Measurements from ENCODE around the gene IQGAP2.
"Not testable (repeated sequence)": the region's sequence is repeated elsewhere in the genome, so short reads cannot be mapped to it uniquely, and the experiment has no call there.

IQGAP2 gene

DNA sequence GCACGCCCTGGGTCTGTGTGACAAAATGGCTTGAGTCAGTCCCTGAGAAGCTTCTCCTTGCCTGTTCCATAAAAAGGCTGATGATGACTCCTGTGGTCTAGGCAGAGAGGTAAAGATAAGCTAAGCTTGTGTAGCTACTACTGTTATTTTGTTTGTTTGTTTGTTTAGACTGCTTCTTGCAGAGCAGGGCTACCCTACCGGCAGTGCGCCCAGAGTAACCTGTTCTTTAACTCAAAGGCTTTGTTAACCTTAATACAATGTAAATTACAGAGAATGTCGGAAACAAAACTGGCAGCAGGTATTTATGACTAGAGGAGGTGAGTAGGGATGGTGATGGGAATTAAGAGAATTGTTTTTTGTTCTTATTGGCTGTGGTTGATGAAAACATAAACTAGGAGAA lies 132.5 kb downstream of the IQGAP2 start:
- DNase-seq (ENCODE audit: low spot score): no peak

DNA sequence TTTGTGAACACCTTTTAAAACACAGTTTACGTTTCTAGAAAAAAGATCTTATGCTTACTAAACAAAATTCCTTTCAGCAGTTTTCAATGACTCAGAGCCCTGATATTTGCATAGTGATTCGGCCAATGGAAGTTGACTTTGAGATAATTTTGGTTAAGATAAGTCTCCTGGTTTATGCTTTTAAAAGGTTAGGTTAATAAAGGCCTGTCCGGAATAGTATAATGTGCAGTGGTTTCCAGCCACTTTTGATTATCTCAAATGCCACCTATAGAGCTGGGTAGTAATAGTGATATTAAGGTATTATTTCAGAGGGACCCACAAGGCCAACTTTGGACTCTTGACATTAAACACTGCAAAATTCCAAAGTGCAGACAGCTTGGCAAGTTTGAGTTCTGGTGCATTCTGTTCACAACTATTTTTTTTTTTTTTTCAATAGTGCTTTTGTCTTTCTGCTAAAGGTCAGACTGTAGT lies 134.0 kb downstream of the IQGAP2 start:
- DNase-seq (ENCODE audit: low spot score): no peak

GRCh38 chr5:76542241-76542640 lies 139.2 kb downstream of the IQGAP2 start:
- DNase-seq (ENCODE audit: low spot score): no peak

GRCh38 chr5:76542887-76543690 lies 140.0 kb downstream of the IQGAP2 start:
- peak; percentile 71 for DNase-seq (ENCODE audit: low spot score)

DNA sequence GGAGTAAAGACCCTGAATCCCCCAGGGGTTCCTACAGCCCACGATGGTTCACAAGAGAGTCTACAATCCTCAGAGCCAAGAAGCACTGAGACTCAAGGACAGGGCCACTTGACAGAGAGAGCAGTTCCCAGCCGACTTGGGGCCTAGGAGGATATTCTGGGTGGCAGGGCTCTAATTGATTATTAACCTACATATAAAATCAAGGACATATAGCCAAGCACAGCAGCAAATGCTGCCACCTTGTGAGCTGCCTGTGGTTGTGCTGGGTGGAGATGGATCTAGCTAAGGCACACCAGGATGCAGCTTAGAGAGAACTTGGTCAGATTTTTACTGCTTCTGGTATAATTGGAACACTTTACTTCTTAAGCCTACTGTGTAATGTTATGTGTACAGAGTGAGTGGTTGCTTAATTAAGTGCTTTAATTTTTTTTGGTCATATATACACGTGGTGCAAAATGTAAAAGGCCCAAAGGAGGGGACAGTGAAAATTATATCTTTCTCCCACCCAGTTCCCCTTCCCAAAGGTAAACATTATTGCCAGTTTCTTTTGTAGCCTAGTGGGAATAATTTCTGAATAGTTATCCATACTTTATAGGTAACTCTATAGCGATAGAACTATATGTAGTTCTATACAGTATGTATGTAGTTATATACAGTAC lies 141.3 kb downstream of the IQGAP2 start:
- peak; percentile 76 for DNase-seq (ENCODE audit: low spot score)

- DNase-seq (ENCODE audit: low spot score): no peak
Observed at GRCh38 chr5:76545184-76545583, 142.1 kb downstream of the IQGAP2 start.

- no peak for DNase-seq (ENCODE audit: low spot score)
Observed at GRCh38 chr5:76546497-76547102, 143.5 kb downstream of the IQGAP2 start.

GRCh38 chr5:76547242-76547890 lies 144.3 kb downstream of the IQGAP2 start:
- peak; percentile 85 for DNase-seq (ENCODE audit: low spot score)

DNA sequence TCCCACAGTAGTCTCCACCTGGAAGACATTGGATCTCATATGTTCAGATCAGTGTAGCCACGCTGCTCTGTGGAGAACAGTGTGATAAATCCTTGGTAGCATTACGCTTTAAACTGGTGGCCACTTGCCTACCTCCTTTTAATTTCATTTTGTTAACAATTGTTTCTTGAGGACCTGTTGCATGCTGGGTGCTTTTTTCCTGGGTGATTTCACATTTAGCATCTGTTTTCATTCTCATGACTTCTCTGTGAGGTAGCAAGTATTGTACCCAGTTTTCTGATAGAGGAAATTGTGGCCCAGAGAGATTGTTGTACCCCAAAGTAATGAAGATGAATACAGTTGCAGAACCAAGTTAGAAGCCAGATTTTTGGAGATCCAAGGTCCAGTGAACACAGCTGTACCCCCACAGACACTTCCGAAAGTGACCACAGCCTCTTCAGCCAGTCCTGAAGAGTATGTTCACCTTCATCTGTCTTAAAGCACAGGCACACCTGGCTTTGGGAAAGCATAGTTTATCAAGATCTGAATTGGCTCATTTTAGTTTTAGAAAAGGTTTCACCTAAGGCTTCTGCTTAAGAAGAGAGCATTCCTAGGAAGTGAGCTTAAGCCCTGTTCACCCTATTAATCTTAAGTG lies 144.9 kb downstream of the IQGAP2 start:
- no peak for DNase-seq (ENCODE audit: low spot score)

- DNase-seq (ENCODE audit: low spot score): no peak
Observed at GRCh38 chr5:76548525-76549229, 145.6 kb downstream of the IQGAP2 start.

- DNase-seq (ENCODE audit: low spot score): not testable (repeated sequence)
Observed at GRCh38 chr5:76550881-76551280, 147.8 kb downstream of the IQGAP2 start.

- DNase-seq (ENCODE audit: low spot score): no peak
Observed at GRCh38 chr5:76552546-76552945, 149.5 kb downstream of the IQGAP2 start.

DNA sequence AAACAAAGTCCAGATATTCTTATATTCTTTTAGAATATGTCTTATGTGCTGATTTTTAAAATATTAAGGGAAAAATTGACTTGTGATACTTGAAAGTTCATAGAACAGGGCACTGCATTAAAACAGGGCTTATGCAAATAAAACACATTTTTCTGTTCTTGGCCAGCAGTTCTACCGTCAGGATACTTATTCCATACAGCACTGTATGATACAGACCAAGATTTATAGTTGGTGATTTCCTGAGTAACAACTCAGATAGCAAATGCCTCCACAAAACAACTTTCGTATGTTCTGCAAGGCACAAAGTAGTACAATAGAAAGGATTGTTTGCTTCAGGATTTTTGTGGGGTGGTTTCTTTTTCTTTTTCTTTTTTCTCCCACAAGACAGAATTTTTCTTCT lies 150.2 kb downstream of the IQGAP2 start:
- no peak for DNase-seq (ENCODE audit: low spot score)

DNA sequence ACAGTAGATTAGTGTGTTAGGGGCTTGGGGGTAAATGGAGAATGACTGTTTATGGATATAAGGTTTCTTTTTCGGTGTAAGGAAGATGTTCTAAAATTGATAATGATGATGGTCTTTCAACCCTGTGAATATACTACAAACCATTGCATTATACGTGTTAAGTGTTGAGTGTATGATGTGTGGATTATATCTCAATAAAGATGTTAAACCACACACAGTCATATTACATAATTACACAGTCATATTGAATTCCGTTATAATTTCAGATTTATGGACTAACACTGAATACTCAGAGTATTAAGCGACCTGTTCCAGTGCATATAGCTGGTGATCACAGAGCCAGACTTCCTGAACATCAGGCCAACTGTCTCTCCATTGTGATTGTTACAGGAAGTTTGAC lies 152.0 kb downstream of the IQGAP2 start:
- DNase-seq (ENCODE audit: low spot score): no peak

DNA sequence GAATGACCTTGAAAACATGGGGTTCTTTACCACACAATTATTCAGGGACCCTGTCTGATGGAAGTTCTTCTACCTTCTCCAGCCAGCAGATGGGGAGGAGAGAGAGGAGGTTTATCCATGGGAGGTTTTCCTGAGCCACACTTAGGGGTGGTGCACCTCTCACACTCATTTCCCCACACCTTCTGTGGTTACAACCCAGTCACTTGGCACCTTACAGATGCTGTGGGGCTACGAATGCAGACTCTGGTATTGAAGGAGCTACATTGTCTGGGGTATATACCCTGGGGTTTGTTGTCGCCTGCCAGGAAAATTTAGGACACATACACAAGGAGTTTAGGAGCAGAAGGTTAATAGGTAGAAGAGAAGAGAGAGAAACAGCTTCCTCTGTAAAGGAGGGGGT lies 152.6 kb downstream of the IQGAP2 start:
- DNase-seq (ENCODE audit: low spot score): no peak

- DNase-seq (ENCODE audit: low spot score): no peak
Observed at GRCh38 chr5:76556511-76557221, 153.6 kb downstream of the IQGAP2 start.

DNA sequence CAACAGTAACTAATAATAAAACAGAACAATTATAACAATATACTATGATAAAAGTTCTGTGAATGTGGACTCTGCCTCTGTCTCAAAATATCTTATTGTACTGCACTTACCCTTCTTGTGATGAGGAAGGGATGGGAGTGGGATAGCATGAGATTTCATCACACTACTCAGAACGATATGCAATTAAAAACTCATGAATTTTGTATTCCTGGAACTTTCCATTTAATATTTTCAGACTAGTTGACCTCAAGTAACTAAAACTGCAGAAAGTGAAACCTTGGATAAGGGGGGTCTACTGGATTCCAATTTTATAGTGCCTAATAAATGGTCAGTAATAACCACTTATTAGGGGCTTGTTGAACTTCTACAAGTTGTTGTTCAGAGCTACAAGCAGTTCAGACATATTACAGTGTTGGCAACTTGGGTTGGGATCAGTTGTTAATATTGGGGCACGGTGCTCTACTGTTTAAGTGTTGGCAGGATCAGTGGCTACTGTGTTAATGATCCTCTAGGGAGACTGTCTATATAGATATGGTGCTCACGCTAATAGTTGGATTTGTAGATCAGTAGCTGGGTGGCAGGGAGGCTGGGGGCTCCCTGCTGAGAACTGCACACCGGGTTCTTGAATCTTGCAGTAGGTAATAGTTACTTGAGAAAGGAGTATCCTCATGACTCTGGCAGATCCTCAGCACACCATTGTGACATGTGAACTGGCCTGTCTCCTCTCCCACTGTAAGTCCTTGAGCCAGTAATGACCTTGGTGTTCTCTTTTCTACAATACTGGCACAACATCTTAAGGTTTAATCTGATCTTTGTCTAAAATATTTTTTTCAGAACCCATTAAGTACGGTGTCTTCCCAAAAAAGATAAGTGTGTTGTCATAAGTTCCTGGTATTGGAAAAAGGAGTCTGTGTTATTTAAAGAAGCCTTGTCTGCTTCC lies 158.1 kb downstream of the IQGAP2 start:
- DNase-seq (ENCODE audit: low spot score): no peak

- no peak for DNase-seq (ENCODE audit: low spot score)
Observed at GRCh38 chr5:76561959-76562358, 158.9 kb downstream of the IQGAP2 start.

DNA sequence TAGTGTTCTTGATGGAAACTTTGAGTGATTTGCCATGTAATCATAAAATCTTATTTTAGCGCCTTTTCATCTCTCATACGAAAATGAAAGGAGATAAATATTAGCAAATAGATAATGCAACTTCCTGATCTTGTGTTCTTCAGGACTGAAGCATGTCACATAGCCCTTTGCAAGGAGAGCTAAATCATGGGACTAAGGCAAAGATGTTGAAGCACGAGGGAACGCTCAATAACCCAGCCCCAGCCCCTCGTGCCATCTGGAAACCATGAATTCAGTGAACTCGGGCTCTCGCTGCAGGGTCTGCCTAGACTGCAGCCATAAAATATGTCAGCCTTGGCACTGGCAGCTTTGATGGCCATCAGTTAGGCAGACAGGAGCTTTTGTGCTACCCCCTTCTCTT lies 161.9 kb downstream of the IQGAP2 start:
- DNase-seq (ENCODE audit: low spot score): no peak

DNA sequence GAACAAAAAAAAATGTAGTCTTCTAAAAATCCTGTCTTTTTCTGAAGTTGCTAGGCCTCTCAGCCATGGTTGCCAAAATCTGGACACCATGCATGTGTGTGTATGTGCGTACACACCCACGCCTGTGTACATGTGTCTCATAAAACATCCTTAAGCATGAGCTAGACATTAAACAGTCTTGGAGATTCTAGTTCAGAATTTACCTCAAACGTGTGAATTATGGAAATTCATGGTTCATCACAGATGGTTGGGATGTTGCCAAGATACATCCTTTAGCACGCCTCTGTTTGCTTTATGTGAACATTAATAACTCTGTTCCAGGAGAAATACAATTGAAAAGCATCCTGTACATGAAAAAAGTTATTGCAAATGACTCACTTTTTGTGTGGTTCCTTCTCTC lies 167.1 kb downstream of the IQGAP2 start:
- no peak for DNase-seq (ENCODE audit: low spot score)

Measured in CD4-positive, alpha-beta T cell treated with Interleukin-2 at 100 ng/mL for 4 hours (primary cell).